ENCODE data around the gene CNGB1.
A peak's percentile ranks its signal among the peaks of the same experiment; 100 is the strongest.
"Not testable (repeated sequence)": the region's sequence is repeated elsewhere in the genome, so short reads cannot be mapped to it uniquely, and the experiment has no call there.

Gene CNGB1

GRCh38 chr16:57996406-57997175 is 25.7 kb upstream of the CNGB1 start:
- no peak for DNase-seq

- DNase-seq = no peak
Observed at GRCh38 chr16:57995721-57996405, 24.9 kb upstream of the CNGB1 start.

GRCh38 chr16:57994778-57995177 is 23.9 kb upstream of the CNGB1 start:
- DNase-seq = peak; percentile 24

GRCh38 chr16:57994361-57994760 is 23.4 kb upstream of the CNGB1 start:
- no peak for DNase-seq

- DNase-seq = no peak
Observed at GRCh38 chr16:57993897-57994296, 23.0 kb upstream of the CNGB1 start.

GRCh38 chr16:57993438-57993837 is 22.5 kb upstream of the CNGB1 start:
- no peak for DNase-seq

GRCh38 chr16:57992084-57992483 is 21.2 kb upstream of the CNGB1 start:
- no peak for DNase-seq

- DNase-seq = no peak
Observed at GRCh38 chr16:57991551-57992059, 20.7 kb upstream of the CNGB1 start.

- no peak for DNase-seq
Observed at GRCh38 chr16:57988929-57989328, 18.0 kb upstream of the CNGB1 start.

- no peak for DNase-seq
Observed at GRCh38 chr16:57987441-57988177, 16.7 kb upstream of the CNGB1 start.

GRCh38 chr16:57986196-57986595 is 15.3 kb upstream of the CNGB1 start:
- no peak for DNase-seq

GRCh38 chr16:57985204-57986181 is 14.6 kb upstream of the CNGB1 start:
- no peak for DNase-seq

GRCh38 chr16:57984443-57985203 is 13.7 kb upstream of the CNGB1 start:
- peak; percentile 90 for DNase-seq

GRCh38 chr16:57982385-57982784 is 11.5 kb upstream of the CNGB1 start:
- no peak for DNase-seq

GRCh38 chr16:57981636-57982035 is 10.7 kb upstream of the CNGB1 start:
- DNase-seq = no peak

- DNase-seq = no peak
Observed at GRCh38 chr16:57979006-57979585, 8.2 kb upstream of the CNGB1 start.

GRCh38 chr16:57978070-57978465 is 7.1 kb upstream of the CNGB1 start:
- DNase-seq = not testable (repeated sequence)

- DNase-seq = no peak
Observed at GRCh38 chr16:57977418-57978069, 6.6 kb upstream of the CNGB1 start.

GRCh38 chr16:57976331-57976796 is 5.4 kb upstream of the CNGB1 start:
- no peak for DNase-seq

GRCh38 chr16:57972306-57972705 is 1.4 kb upstream of the CNGB1 start:
- no peak for DNase-seq

All from stimulated activated CD4-positive, alpha-beta T cell treated with anti-CD3 and anti-CD28 coated beads, Interleukin-4, amount 100 ng/mL, for 1 hour (primary cell).